ENCODE results near the gene IFT88.

- TF ChIP-seq POLR2AphosphoS5 (IDR thresholded peaks at IDR 0.05; ENCODE audit: borderline replicate concordance, low read depth, low read length) (no peak), EZH2 (IDR thresholded peaks at IDR 0.05) (no peak), FOXP2 (optimal IDR thresholded peaks at IDR 0.05; ENCODE audit: control extremely low read depth, extremely low read length, insufficient read depth) (no peak)
These were observed 137.0 kb downstream of the IFT88 start for GRCh38 chr13:20703780-20704458.

Data from SK-N-MC (cell line).